ENCODE measurements around the gene ZFYVE26.
A peak's percentile ranks its signal among the peaks of the same experiment; 100 is the strongest.
"Not testable (repeated sequence)": the region's sequence is repeated elsewhere in the genome, so short reads cannot be mapped to it uniquely, and the experiment has no call there.

The ZFYVE26 gene

GRCh38 chr14:67729072-67729885, 87.1 kb downstream of the ZFYVE26 start:
- peak; percentile 35 for DNase-seq (ENCODE audit: low read depth, low spot score)
- Histone ChIP-seq H3K27me3 (ENCODE audit: control insufficient read depth, insufficient read depth, low read length) (no peaks in the 10 kb centered on the region), H3K4me3 (ENCODE audit: low read length) (no peak overlapping the region), H3K27ac (ENCODE audit: low read length) (no peak overlapping the region), H3K9me3 (ENCODE audit: control insufficient read depth, insufficient read depth, low read length) (no peaks in the 10 kb centered on the region), H3K4me1 (ENCODE audit: control insufficient read depth, insufficient read depth, low read length) (no peaks in the 10 kb centered on the region), H3K36me3 (ENCODE audit: control insufficient read depth, insufficient read depth, low read length) (no peaks in the 10 kb centered on the region)
- WGBS (ENCODE audit: insufficient coverage, insufficient read length): no CpG with 5 or more reads among the region's 21 CpGs

DNA sequence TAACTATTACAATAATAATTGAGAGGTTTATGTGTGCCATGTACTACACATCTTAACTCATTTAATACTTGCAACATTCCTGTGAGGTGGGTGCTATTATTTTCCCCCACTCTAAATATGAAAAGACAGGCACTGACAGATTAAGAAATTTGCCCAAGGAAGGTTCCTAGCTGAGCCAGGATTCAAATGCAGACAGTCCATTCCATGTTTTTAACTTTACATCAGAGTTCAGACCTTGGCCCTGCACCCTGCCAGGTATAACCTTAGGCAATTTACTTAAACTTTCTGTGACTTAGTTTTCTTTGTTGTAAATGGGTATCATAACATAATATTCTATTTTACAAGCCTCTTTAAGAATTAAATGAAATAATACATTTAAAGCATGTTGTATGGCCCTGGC, 88.1 kb downstream of the ZFYVE26 start:
- H3K9me3 ChIP-seq (ENCODE audit: control insufficient read depth, insufficient read depth, low read length): no peaks in the 10 kb centered on the region
- no peak overlapping the region for H3K27ac ChIP-seq (ENCODE audit: low read length)
- H3K36me3 ChIP-seq (ENCODE audit: control insufficient read depth, insufficient read depth, low read length): no peaks in the 10 kb centered on the region
- no peak overlapping the region for H3K4me3 ChIP-seq (ENCODE audit: low read length)
- no peak for DNase-seq (ENCODE audit: low read depth, low spot score)
- no peaks in the 10 kb centered on the region for H3K27me3 ChIP-seq (ENCODE audit: control insufficient read depth, insufficient read depth, low read length)
- H3K4me1 ChIP-seq (ENCODE audit: control insufficient read depth, insufficient read depth, low read length): no peaks in the 10 kb centered on the region

- no CpG with 5 or more reads among the region's 7 CpGs for WGBS (ENCODE audit: insufficient coverage, insufficient read length)
- no peaks in the 10 kb centered on the region for H3K36me3 ChIP-seq (ENCODE audit: control insufficient read depth, insufficient read depth, low read length)
- no peaks in the 10 kb centered on the region for H3K9me3 ChIP-seq (ENCODE audit: control insufficient read depth, insufficient read depth, low read length)
- DNase-seq (ENCODE audit: low read depth, low spot score): no peak
- H3K4me1 ChIP-seq (ENCODE audit: control insufficient read depth, insufficient read depth, low read length): no peaks in the 10 kb centered on the region
- H3K27me3 ChIP-seq (ENCODE audit: control insufficient read depth, insufficient read depth, low read length): no peaks in the 10 kb centered on the region
- no peak overlapping the region for H3K27ac ChIP-seq (ENCODE audit: low read length)
- no peak overlapping the region for H3K4me3 ChIP-seq (ENCODE audit: low read length)
These were observed 89.0 kb downstream of the ZFYVE26 start for GRCh38 chr14:67727361-67727760.

DNA sequence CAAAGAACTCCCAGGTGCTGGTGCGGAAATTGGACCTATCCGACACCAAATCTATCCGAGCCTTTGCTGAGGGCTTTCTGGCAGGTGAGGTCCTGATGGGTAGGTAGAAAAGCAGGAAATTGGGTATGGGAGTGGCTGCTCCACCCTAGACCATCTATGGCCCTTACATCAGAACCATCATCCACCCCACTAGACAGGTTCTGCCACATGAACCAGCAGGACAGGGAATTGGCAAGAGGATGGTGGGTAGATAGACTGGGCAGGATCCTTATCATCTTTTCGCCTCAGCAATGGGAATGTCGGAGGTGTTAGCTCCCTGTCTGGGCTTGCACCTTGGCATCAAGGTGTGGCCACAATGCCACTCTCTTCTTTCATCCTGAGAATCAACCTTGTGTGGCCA, 91.2 kb downstream of the ZFYVE26 start:
- no peaks in the 10 kb centered on the region for H3K27me3 ChIP-seq (ENCODE audit: control insufficient read depth, insufficient read depth, low read length)
- H3K36me3 ChIP-seq (ENCODE audit: control insufficient read depth, insufficient read depth, low read length): no peaks in the 10 kb centered on the region
- H3K9me3 ChIP-seq (ENCODE audit: control insufficient read depth, insufficient read depth, low read length): no peaks in the 10 kb centered on the region
- H3K4me1 ChIP-seq (ENCODE audit: control insufficient read depth, insufficient read depth, low read length): no peaks in the 10 kb centered on the region
- no peak overlapping the region for H3K27ac ChIP-seq (ENCODE audit: low read length)
- WGBS (ENCODE audit: insufficient coverage, insufficient read length): no CpG with 5 or more reads among the region's 5 CpGs
- DNase-seq (ENCODE audit: low read depth, low spot score): no peak
- no peak overlapping the region for H3K4me3 ChIP-seq (ENCODE audit: low read length)

GRCh38 chr14:67722293-67722692, 94.1 kb downstream of the ZFYVE26 start:
- WGBS (ENCODE audit: insufficient coverage, insufficient read length): no CpG with 5 or more reads among the region's 3 CpGs
- Histone ChIP-seq H3K4me1 (ENCODE audit: control insufficient read depth, insufficient read depth, low read length) (no peaks in the 10 kb centered on the region), H3K9me3 (ENCODE audit: control insufficient read depth, insufficient read depth, low read length) (no peaks in the 10 kb centered on the region), H3K27me3 (ENCODE audit: control insufficient read depth, insufficient read depth, low read length) (no peaks in the 10 kb centered on the region), H3K27ac (ENCODE audit: low read length) (no peak overlapping the region), H3K36me3 (ENCODE audit: control insufficient read depth, insufficient read depth, low read length) (no peaks in the 10 kb centered on the region), H3K4me3 (ENCODE audit: low read length) (no peak overlapping the region)
- DNase-seq (ENCODE audit: low read depth, low spot score): no peak

GRCh38 chr14:67721875-67722274, 94.5 kb downstream of the ZFYVE26 start:
- H3K27me3 ChIP-seq (ENCODE audit: control insufficient read depth, insufficient read depth, low read length): no peaks in the 10 kb centered on the region
- H3K9me3 ChIP-seq (ENCODE audit: control insufficient read depth, insufficient read depth, low read length): no peaks in the 10 kb centered on the region
- H3K4me3 ChIP-seq (ENCODE audit: low read length): no peak overlapping the region
- no peak overlapping the region for H3K27ac ChIP-seq (ENCODE audit: low read length)
- H3K36me3 ChIP-seq (ENCODE audit: control insufficient read depth, insufficient read depth, low read length): no peaks in the 10 kb centered on the region
- no CpG with 5 or more reads among the region's 5 CpGs for WGBS (ENCODE audit: insufficient coverage, insufficient read length)
- H3K4me1 ChIP-seq (ENCODE audit: control insufficient read depth, insufficient read depth, low read length): no peaks in the 10 kb centered on the region
- DNase-seq (ENCODE audit: low read depth, low spot score): no peak

GRCh38 chr14:67719866-67720265, 96.5 kb downstream of the ZFYVE26 start:
- H3K4me1 ChIP-seq (ENCODE audit: control insufficient read depth, insufficient read depth, low read length): no peaks in the 10 kb centered on the region
- no CpG with 5 or more reads among the region's 2 CpGs for WGBS (ENCODE audit: insufficient coverage, insufficient read length)
- H3K4me3 ChIP-seq (ENCODE audit: low read length): no peak overlapping the region
- no peaks in the 10 kb centered on the region for H3K36me3 ChIP-seq (ENCODE audit: control insufficient read depth, insufficient read depth, low read length)
- H3K27me3 ChIP-seq (ENCODE audit: control insufficient read depth, insufficient read depth, low read length): no peaks in the 10 kb centered on the region
- no peak overlapping the region for H3K27ac ChIP-seq (ENCODE audit: low read length)
- no peaks in the 10 kb centered on the region for H3K9me3 ChIP-seq (ENCODE audit: control insufficient read depth, insufficient read depth, low read length)
- DNase-seq (ENCODE audit: low read depth, low spot score): no peak

GRCh38 chr14:67719385-67719784, 97.0 kb downstream of the ZFYVE26 start:
- H3K4me1 ChIP-seq (ENCODE audit: control insufficient read depth, insufficient read depth, low read length); H3K9me3 ChIP-seq (ENCODE audit: control insufficient read depth, insufficient read depth, low read length); H3K36me3 ChIP-seq (ENCODE audit: control insufficient read depth, insufficient read depth, low read length); H3K27me3 ChIP-seq (ENCODE audit: control insufficient read depth, insufficient read depth, low read length); DNase-seq (ENCODE audit: low read depth, low spot score); H3K4me3 ChIP-seq (ENCODE audit: low read length); H3K27ac ChIP-seq (ENCODE audit: low read length): not testable (repeated sequence)
- no CpG with 5 or more reads among the region's 3 CpGs for WGBS (ENCODE audit: insufficient coverage, insufficient read length)

DNA sequence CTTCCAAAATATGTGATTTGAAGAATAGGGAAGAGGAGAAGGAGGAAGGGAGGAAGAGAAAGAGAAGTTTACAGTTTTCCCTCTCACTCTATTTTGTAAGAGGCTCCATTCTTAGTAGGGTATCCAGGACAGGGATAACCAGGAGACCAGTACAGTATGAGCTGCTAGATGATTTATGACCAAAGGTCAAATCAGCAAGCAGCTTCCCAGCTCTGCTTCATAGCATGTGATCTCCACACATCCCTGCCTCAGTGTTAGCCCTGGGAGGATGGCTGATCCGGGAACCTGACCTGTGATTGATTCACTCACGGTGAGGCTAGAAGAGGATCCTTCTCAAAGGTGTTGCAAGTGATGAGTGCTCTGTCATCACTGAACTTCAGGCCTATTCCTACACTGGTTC, 98.1 kb downstream of the ZFYVE26 start:
- no peaks in the 10 kb centered on the region for H3K9me3 ChIP-seq (ENCODE audit: control insufficient read depth, insufficient read depth, low read length)
- no peaks in the 10 kb centered on the region for H3K27me3 ChIP-seq (ENCODE audit: control insufficient read depth, insufficient read depth, low read length)
- no peak overlapping the region for H3K4me3 ChIP-seq (ENCODE audit: low read length)
- DNase-seq (ENCODE audit: low read depth, low spot score): no peak
- WGBS (ENCODE audit: insufficient coverage, insufficient read length): no CpG with 5 or more reads among the region's 2 CpGs
- H3K27ac ChIP-seq (ENCODE audit: low read length): no peak overlapping the region
- H3K36me3 ChIP-seq (ENCODE audit: control insufficient read depth, insufficient read depth, low read length): no peaks in the 10 kb centered on the region
- no peaks in the 10 kb centered on the region for H3K4me1 ChIP-seq (ENCODE audit: control insufficient read depth, insufficient read depth, low read length)

- Histone ChIP-seq H3K27ac (ENCODE audit: low read length) (no peak overlapping the region), H3K27me3 (ENCODE audit: control insufficient read depth, insufficient read depth, low read length) (no peaks in the 10 kb centered on the region), H3K9me3 (ENCODE audit: control insufficient read depth, insufficient read depth, low read length) (no peaks in the 10 kb centered on the region), H3K36me3 (ENCODE audit: control insufficient read depth, insufficient read depth, low read length) (no peaks in the 10 kb centered on the region), H3K4me1 (ENCODE audit: control insufficient read depth, insufficient read depth, low read length) (no peaks in the 10 kb centered on the region), H3K4me3 (ENCODE audit: low read length) (no peak overlapping the region)
- WGBS (ENCODE audit: insufficient coverage, insufficient read length): 100% methylated on average over 1 of the region's 1 CpG
- DNase-seq (ENCODE audit: low read depth, low spot score): no peak
These were observed 99.3 kb downstream of the ZFYVE26 start for GRCh38 chr14:67717048-67717447.

GRCh38 chr14:67710209-67710608, 106.2 kb downstream of the ZFYVE26 start:
- H3K36me3 ChIP-seq (ENCODE audit: control insufficient read depth, insufficient read depth, low read length): no peaks in the 10 kb centered on the region
- H3K27me3 ChIP-seq (ENCODE audit: control insufficient read depth, insufficient read depth, low read length): no peaks in the 10 kb centered on the region
- H3K4me1 ChIP-seq (ENCODE audit: control insufficient read depth, insufficient read depth, low read length): no peaks in the 10 kb centered on the region
- WGBS (ENCODE audit: insufficient coverage, insufficient read length): no CpG with 5 or more reads among the region's 2 CpGs
- no peak overlapping the region for H3K27ac ChIP-seq (ENCODE audit: low read length)
- H3K9me3 ChIP-seq (ENCODE audit: control insufficient read depth, insufficient read depth, low read length): no peaks in the 10 kb centered on the region
- DNase-seq (ENCODE audit: low read depth, low spot score): peak; percentile 27
- no peak overlapping the region for H3K4me3 ChIP-seq (ENCODE audit: low read length)
